Measurements from ENCODE around the gene CENPX.

The CENPX gene

GRCh38 chr17:82060001-82060380 is 37.3 kb upstream of the CENPX start:
- ChIA-PET POLR2A (ENCODE audit: low non-redundant PET) (interaction anchor here (0.6 kb wide), 1 partner anchor 90 kb away, joined by 3 read pairs; no protein-coding TSS in a partner anchor), CTCF (no interaction called here)

GRCh38 chr17:82059272-82060000 is 36.8 kb upstream of the CENPX start:
- ChIA-PET CTCF (no interaction called here), POLR2A (ENCODE audit: low non-redundant PET) (interaction anchor here (0.6 kb wide), 1 partner anchor 89 kb away, joined by 3 read pairs; no protein-coding TSS in a partner anchor)
- TF ChIP-seq, protein P1, sequence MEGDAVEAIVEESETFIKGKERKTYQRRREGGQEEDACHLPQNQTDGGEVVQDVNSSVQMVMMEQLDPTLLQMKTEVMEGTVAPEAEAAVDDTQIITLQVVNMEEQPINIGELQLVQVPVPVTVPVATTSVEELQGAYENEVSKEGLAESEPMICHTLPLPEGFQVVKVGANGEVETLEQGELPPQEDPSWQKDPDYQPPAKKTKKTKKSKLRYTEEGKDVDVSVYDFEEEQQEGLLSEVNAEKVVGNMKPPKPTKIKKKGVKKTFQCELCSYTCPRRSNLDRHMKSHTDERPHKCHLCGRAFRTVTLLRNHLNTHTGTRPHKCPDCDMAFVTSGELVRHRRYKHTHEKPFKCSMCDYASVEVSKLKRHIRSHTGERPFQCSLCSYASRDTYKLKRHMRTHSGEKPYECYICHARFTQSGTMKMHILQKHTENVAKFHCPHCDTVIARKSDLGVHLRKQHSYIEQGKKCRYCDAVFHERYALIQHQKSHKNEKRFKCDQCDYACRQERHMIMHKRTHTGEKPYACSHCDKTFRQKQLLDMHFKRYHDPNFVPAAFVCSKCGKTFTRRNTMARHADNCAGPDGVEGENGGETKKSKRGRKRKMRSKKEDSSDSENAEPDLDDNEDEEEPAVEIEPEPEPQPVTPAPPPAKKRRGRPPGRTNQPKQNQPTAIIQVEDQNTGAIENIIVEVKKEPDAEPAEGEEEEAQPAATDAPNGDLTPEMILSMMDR (conservative IDR thresholded peaks at IDR 0.05; ENCODE audit: low read depth) = no peak
- DNase-seq (ENCODE audit: low spot score) = no peak
- peak overlapping the region; percentile 79 for H3K27ac ChIP-seq

More at GRCh38 chr17:82060001-82060380, 37.3 kb upstream of the CENPX start:
- peak overlapping the region; percentile 79 for H3K27ac ChIP-seq
- no peak for DNase-seq (ENCODE audit: low spot score)
- TF ChIP-seq, protein P1 (conservative IDR thresholded peaks at IDR 0.05; ENCODE audit: low read depth) = no peak

DNA sequence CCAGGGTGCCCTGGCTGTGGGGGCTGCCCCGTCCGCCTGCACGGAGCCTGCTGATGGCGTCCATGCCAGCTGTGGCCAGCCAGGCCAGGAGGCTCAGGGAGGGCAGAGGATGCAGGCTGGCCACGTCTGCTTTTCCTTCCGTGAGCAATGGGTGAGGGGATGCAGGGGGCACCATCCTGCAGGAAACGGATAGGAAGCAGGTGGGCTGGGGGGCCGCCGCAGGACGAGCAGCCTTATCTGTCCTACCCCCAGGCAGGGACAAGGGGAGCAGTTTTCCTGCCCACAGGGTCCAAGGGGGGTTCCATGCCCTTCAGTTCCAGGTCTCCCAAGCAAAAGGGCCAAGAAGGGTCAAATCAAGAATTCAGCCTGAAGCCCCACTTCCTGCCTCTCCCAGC is 36.2 kb upstream of the CENPX start:
- DNase-seq (ENCODE audit: low spot score) = no peak
- TF ChIP-seq, protein P1 (conservative IDR thresholded peaks at IDR 0.05; ENCODE audit: low read depth) = no peak
- CTCF ChIA-PET = no interaction called here
- POLR2A ChIA-PET (ENCODE audit: low non-redundant PET) = no interaction called here
- H3K27ac ChIP-seq = peak overlapping the region; percentile 79

DNA sequence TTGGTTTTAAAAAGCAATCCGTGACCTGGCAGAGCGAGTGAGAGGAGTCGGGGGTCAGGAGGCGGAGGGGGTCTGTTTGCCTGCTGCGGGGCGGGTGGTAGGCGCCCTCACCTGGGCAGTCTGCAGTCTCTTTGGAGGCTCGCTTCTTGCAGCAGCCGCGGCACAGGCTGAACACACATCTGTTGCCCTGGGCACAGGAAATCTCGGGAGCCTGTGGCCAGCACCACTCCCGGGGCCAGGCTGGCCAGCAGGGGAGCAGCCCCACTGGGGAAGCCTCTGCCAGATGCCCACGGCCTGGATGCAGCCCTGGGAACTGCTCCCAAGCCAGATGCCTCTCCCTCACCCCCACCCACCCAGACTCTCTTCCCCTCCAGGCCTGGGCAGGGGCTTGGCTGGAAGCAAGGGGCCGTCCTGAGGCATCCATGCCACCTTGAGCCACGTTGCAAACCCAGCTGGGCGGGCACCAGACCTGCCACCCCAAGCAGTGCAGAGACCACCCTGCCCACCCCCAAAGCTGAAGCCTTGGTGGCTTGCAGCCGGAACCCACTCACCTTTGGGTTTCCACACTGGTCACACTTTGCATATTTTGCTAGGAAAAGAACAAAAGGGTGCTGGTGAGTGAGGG is 35.7 kb upstream of the CENPX start:
- ChIA-PET CTCF (no interaction called here), POLR2A (ENCODE audit: low non-redundant PET) (no interaction called here)
- DNase-seq (ENCODE audit: low spot score) = no peak
- peak overlapping the region; percentile 79 for H3K27ac ChIP-seq
- TF ChIP-seq, protein P1 (conservative IDR thresholded peaks at IDR 0.05; ENCODE audit: low read depth) = no peak

- TF ChIP-seq, protein P1 (conservative IDR thresholded peaks at IDR 0.05; ENCODE audit: low read depth) = no peak
- no peak for DNase-seq (ENCODE audit: low spot score)
- ChIA-PET CTCF (no interaction called here), POLR2A (ENCODE audit: low non-redundant PET) (no interaction called here)
- H3K27ac ChIP-seq = peak overlapping the region; percentile 79
These were observed 34.3 kb upstream of the CENPX start for GRCh38 chr17:82056729-82057621.

All from RWPE1 (cell line).